Colonic mucosa (tissue), 4 donors: ENCODE data around the gene DSTYK. TPM values are rescaled to one million over a fixed set of nuclear protein-coding genes. Genes with fewer than 3 reads are reported as not detected.

Experiments used
- DNase-seq: peaks from one replicate; pipeline ENCODE4 v3.0.0-alpha.2; 2020
- H3K27ac ChIP-seq: fragments of 200-600 bp; one replicate; pipeline ENCODE4 v1.8.0; 2021
- H3K27me3 ChIP-seq: fragments of 200-600 bp; one replicate; pipeline ENCODE4 v1.8.0; 2021
- H3K36me3 ChIP-seq: fragments of 200-600 bp; one replicate; pipeline ENCODE4 v1.8.0; 2021
- H3K4me1 ChIP-seq: fragments of 200-600 bp; one replicate; pipeline ENCODE4 v1.8.0; 2021; ENCODE audit warnings: mild to moderate bottlenecking
- H3K4me3 ChIP-seq: fragments of 200-600 bp; one replicate; pipeline ENCODE4 v1.8.0; 2021
- H3K9ac ChIP-seq, 2 donors: one replicate each; pipeline ENCODE4 v1.7.0; 2013; ENCODE audit warnings: control low read depth in 2 of 2, low read depth in 2 of 2, low read length in 2 of 2
- H3K9me3 ChIP-seq: fragments of 200-600 bp; one replicate; pipeline ENCODE4 v1.8.0; 2021
- CTCF ChIP-seq: fragments of 200-600 bp; IDR thresholded peaks from one replicate; pipeline ENCODE4 v1.8.0; 2022; ENCODE audit warnings: antibody characterized with exemption, mild to moderate bottlenecking
- intact Hi-C: fragments of 100-400 bp; cut with DNase I; formaldehyde crosslinking; loops from one replicate; pipeline ENCODE4 v1.14.1; 2022
- total RNA-seq, 2 donors: library from RNA; stranded (reverse); fragmentation: NEBNext Ultra II Directional in 1 of 2; extraction: Animal tissue kit (Norgen Biotek cat#: 25700) in 1 of 2; gene quantifications; one replicate each; pipeline ENCODE4 v1.2.1, GENCODE V29; 2021
- donor health status: healthy.
- donor health status: DM: no; HTN: no; CAD: no.
- donor health status: DM: no; HTN: no; CAD: no.

Gene DSTYK
- total RNA-seq, 2 donors from 2014 or later, result 4.5 to 5.7 TPM

GRCh38 chr1:205108464-205108863 is 103.0 kb downstream of the DSTYK start:
- Histone ChIP-seq H3K27me3 (no peaks in the 10 kb centered on the region), H3K9ac (no peak overlapping the region), H3K36me3 (peaks cover 15% of the 10 kb centered on the region), H3K4me1 (no peaks in the 10 kb centered on the region), H3K27ac (no peak overlapping the region), H3K4me3 (no peak overlapping the region), H3K9me3 (no peaks in the 10 kb centered on the region)
- intact Hi-C loops, result no loop called here
- TF ChIP-seq CTCF, result no peak
- DNase-seq, result no peak

- H3K9ac ChIP-seq, result no peak overlapping the region
- peaks cover 15% of the 10 kb centered on the region for H3K36me3 ChIP-seq
- H3K27me3 ChIP-seq, result no peaks in the 10 kb centered on the region
- DNase-seq, result no peak
- H3K27ac ChIP-seq, result no peak overlapping the region
- intact Hi-C loops, result no loop called here
- H3K9me3 ChIP-seq, result no peaks in the 10 kb centered on the region
- no peaks in the 10 kb centered on the region for H3K4me1 ChIP-seq
- no peak for TF ChIP-seq CTCF
- H3K4me3 ChIP-seq, result no peak overlapping the region
Measured at GRCh38 chr1:205107327-205107726, 104.2 kb downstream of the DSTYK start.

- H3K36me3 ChIP-seq, result peaks cover 22% of the 10 kb centered on the region
- intact Hi-C loops, result no loop called here
- H3K9ac ChIP-seq, result no peak overlapping the region
- DNase-seq, result no peak
- no peaks in the 10 kb centered on the region for H3K9me3 ChIP-seq
- H3K27ac ChIP-seq, result no peak overlapping the region
- H3K4me3 ChIP-seq, result no peak overlapping the region
- no peaks in the 10 kb centered on the region for H3K27me3 ChIP-seq
- H3K4me1 ChIP-seq, result no peaks in the 10 kb centered on the region
- TF ChIP-seq CTCF, result no peak
Measured at GRCh38 chr1:205102404-205102803, 109.1 kb downstream of the DSTYK start.

GRCh38 chr1:205098242-205098641 is 113.3 kb downstream of the DSTYK start:
- intact Hi-C loops, result no loop called here
- H3K9ac ChIP-seq, result no peak overlapping the region
- no peaks in the 10 kb centered on the region for H3K27me3 ChIP-seq
- no peak for TF ChIP-seq CTCF
- H3K4me3 ChIP-seq, result no peak overlapping the region
- H3K4me1 ChIP-seq, result no peaks in the 10 kb centered on the region
- H3K36me3 ChIP-seq, result peaks cover 11% of the 10 kb centered on the region
- no peak overlapping the region for H3K27ac ChIP-seq
- no peaks in the 10 kb centered on the region for H3K9me3 ChIP-seq
- no peak for DNase-seq

- peaks cover 5% of the 10 kb centered on the region for H3K36me3 ChIP-seq
- no peak for DNase-seq
- no peaks in the 10 kb centered on the region for H3K4me1 ChIP-seq
- no peak overlapping the region for H3K27ac ChIP-seq
- no peak overlapping the region for H3K4me3 ChIP-seq
- no peak overlapping the region for H3K9ac ChIP-seq
- no peaks in the 10 kb centered on the region for H3K27me3 ChIP-seq
- H3K9me3 ChIP-seq, result no peaks in the 10 kb centered on the region
- intact Hi-C loops, result no loop called here
- TF ChIP-seq CTCF, result no peak
Measured at GRCh38 chr1:205095422-205095821, 116.1 kb downstream of the DSTYK start.

Other genes with a start within 250 kb of the DSTYK start
- 1 to 10 TPM in 1 of 2 donors, under 1 TPM in 1; 0.20 to 1.4 TPM for gene CNTN2, start 168.5 kb downstream of the DSTYK start, total RNA-seq
- gene TMEM81, start 127.2 kb downstream of the DSTYK start, total RNA-seq, result 1 to 10 TPM; 2.4 to 2.5 TPM
- gene RBBP5, start 89.7 kb downstream of the DSTYK start, total RNA-seq, result 10 to 100 TPM; 15.1 to 17.8 TPM
- under 1 TPM; 0.25 to 0.88 TPM for gene TMCC2, start 16.2 kb upstream of the DSTYK start, total RNA-seq
- gene NUAK2, start 110.0 kb upstream of the DSTYK start, total RNA-seq, result 10 to 100 TPM; 21.2 to 27.2 TPM
- gene KLHDC8A, start 145.2 kb upstream of the DSTYK start, total RNA-seq, result under 1 TPM; 0.44 to 0.58 TPM
- 1 to 10 TPM in 1 of 2 donors, under 1 TPM in 1; 0.77 to 1.1 TPM for gene LEMD1, start 210.4 kb upstream of the DSTYK start, total RNA-seq
- gene BLACAT1, start 244.3 kb upstream of the DSTYK start, total RNA-seq, result under 1 TPM; 0.20 to 0.37 TPM